ENCODE data around the gene ARVCF.

GRCh38 chr22:19974935-19975706, 41.5 kb downstream of the ARVCF start:
- TF ChIP-seq CTCF (IDR thresholded peaks at IDR 0.05) (no peak), POLR2AphosphoS5 (IDR thresholded peaks at IDR 0.05) (no peak), POLR2A (IDR thresholded peaks at IDR 0.05) (no peak)
